Measurements from ENCODE around the gene SESN1. TPM values are rescaled to one million over a fixed set of nuclear protein-coding genes. Genes with fewer than 3 reads are reported as not detected.

Gene SESN1
- total RNA-seq, 1 donor, result 84.1 TPM

GRCh38 chr6:109082188-109082577, 12.5 kb downstream of the SESN1 start:
- H3K4me3 ChIP-seq (ENCODE audit: low read length), result no peak overlapping the region
- peaks cover 7% of the 10 kb centered on the region for H3K4me1 ChIP-seq (ENCODE audit: insufficient read depth, low read length)
- H3K9me3 ChIP-seq (ENCODE audit: low read depth, low read length), result no peaks in the 10 kb centered on the region

GRCh38 chr6:109081516-109082187, 13.0 kb downstream of the SESN1 start:
- H3K4me3 ChIP-seq (ENCODE audit: low read length), result no peak overlapping the region

More at GRCh38 chr6:109082188-109082577, 12.5 kb downstream of the SESN1 start:
- no peaks in the 10 kb centered on the region for H3K27me3 ChIP-seq (ENCODE audit: insufficient read depth, low read length)

GRCh38 chr6:109081026-109081425, 13.6 kb downstream of the SESN1 start:
- no peaks in the 10 kb centered on the region for H3K9me3 ChIP-seq (ENCODE audit: low read depth, low read length)
- H3K4me1 ChIP-seq (ENCODE audit: insufficient read depth, low read length), result peaks cover 7% of the 10 kb centered on the region
- no peaks in the 10 kb centered on the region for H3K27me3 ChIP-seq (ENCODE audit: insufficient read depth, low read length)
- H3K4me3 ChIP-seq (ENCODE audit: low read length), result no peak overlapping the region

More at GRCh38 chr6:109081516-109082187, 13.0 kb downstream of the SESN1 start:
- Histone ChIP-seq H3K27me3 (ENCODE audit: insufficient read depth, low read length) (no peaks in the 10 kb centered on the region), H3K9me3 (ENCODE audit: low read depth, low read length) (no peaks in the 10 kb centered on the region), H3K4me1 (ENCODE audit: insufficient read depth, low read length) (peaks cover 7% of the 10 kb centered on the region)

- Histone ChIP-seq H3K9me3 (ENCODE audit: low read depth, low read length) (no peaks in the 10 kb centered on the region), H3K27me3 (ENCODE audit: insufficient read depth, low read length) (no peaks in the 10 kb centered on the region), H3K4me3 (ENCODE audit: low read length) (no peak overlapping the region), H3K4me1 (ENCODE audit: insufficient read depth, low read length) (peaks cover 7% of the 10 kb centered on the region)
Measured at GRCh38 chr6:109079981-109080380, 14.7 kb downstream of the SESN1 start.

- Histone ChIP-seq H3K27me3 (ENCODE audit: insufficient read depth, low read length) (no peaks in the 10 kb centered on the region), H3K9me3 (ENCODE audit: low read depth, low read length) (no peaks in the 10 kb centered on the region), H3K4me3 (ENCODE audit: low read length) (no peak overlapping the region), H3K4me1 (ENCODE audit: insufficient read depth, low read length) (peaks cover 5% of the 10 kb centered on the region)
Measured at GRCh38 chr6:109076377-109076776, 18.3 kb downstream of the SESN1 start.

GRCh38 chr6:109075934-109076333, 18.7 kb downstream of the SESN1 start:
- Histone ChIP-seq H3K27me3 (ENCODE audit: insufficient read depth, low read length) (no peaks in the 10 kb centered on the region), H3K4me3 (ENCODE audit: low read length) (no peak overlapping the region), H3K4me1 (ENCODE audit: insufficient read depth, low read length) (peaks cover 6% of the 10 kb centered on the region), H3K9me3 (ENCODE audit: low read depth, low read length) (no peaks in the 10 kb centered on the region)

GRCh38 chr6:109074133-109074415, 20.6 kb downstream of the SESN1 start:
- Histone ChIP-seq H3K4me1 (ENCODE audit: insufficient read depth, low read length) (peaks cover 10% of the 10 kb centered on the region), H3K9me3 (ENCODE audit: low read depth, low read length) (no peaks in the 10 kb centered on the region), H3K4me3 (ENCODE audit: low read length) (no peak overlapping the region), H3K27me3 (ENCODE audit: insufficient read depth, low read length) (no peaks in the 10 kb centered on the region)

GRCh38 chr6:109073344-109074132, 21.1 kb downstream of the SESN1 start:
- Histone ChIP-seq H3K9me3 (ENCODE audit: low read depth, low read length) (no peaks in the 10 kb centered on the region), H3K4me3 (ENCODE audit: low read length) (no peak overlapping the region), H3K27me3 (ENCODE audit: insufficient read depth, low read length) (no peaks in the 10 kb centered on the region), H3K4me1 (ENCODE audit: insufficient read depth, low read length) (peaks cover 10% of the 10 kb centered on the region)

GRCh38 chr6:109071125-109071917, 23.3 kb downstream of the SESN1 start:
- Histone ChIP-seq H3K4me3 (ENCODE audit: low read length) (no peak overlapping the region), H3K27me3 (ENCODE audit: insufficient read depth, low read length) (no peaks in the 10 kb centered on the region), H3K4me1 (ENCODE audit: insufficient read depth, low read length) (peaks cover 10% of the 10 kb centered on the region)

GRCh38 chr6:109069746-109070145, 24.9 kb downstream of the SESN1 start:
- Histone ChIP-seq H3K27me3 (ENCODE audit: insufficient read depth, low read length) (no peaks in the 10 kb centered on the region), H3K4me1 (ENCODE audit: insufficient read depth, low read length) (peaks cover 10% of the 10 kb centered on the region), H3K4me3 (ENCODE audit: low read length) (no peak overlapping the region), H3K9me3 (ENCODE audit: low read depth, low read length) (no peaks in the 10 kb centered on the region)

More at GRCh38 chr6:109071125-109071917, 23.3 kb downstream of the SESN1 start:
- no peaks in the 10 kb centered on the region for H3K9me3 ChIP-seq (ENCODE audit: low read depth, low read length)

GRCh38 chr6:109062767-109063352, 31.8 kb downstream of the SESN1 start:
- no peak overlapping the region for H3K4me3 ChIP-seq (ENCODE audit: low read length)
- H3K9me3 ChIP-seq (ENCODE audit: low read depth, low read length), result no peaks in the 10 kb centered on the region
- H3K27me3 ChIP-seq (ENCODE audit: insufficient read depth, low read length), result no peaks in the 10 kb centered on the region
- H3K4me1 ChIP-seq (ENCODE audit: insufficient read depth, low read length), result peaks cover 13% of the 10 kb centered on the region

- no peak overlapping the region for H3K4me3 ChIP-seq (ENCODE audit: low read length)
- H3K9me3 ChIP-seq (ENCODE audit: low read depth, low read length), result no peaks in the 10 kb centered on the region
- no peaks in the 10 kb centered on the region for H3K27me3 ChIP-seq (ENCODE audit: insufficient read depth, low read length)
- peaks cover 13% of the 10 kb centered on the region for H3K4me1 ChIP-seq (ENCODE audit: insufficient read depth, low read length)
Measured at GRCh38 chr6:109062216-109062615, 32.4 kb downstream of the SESN1 start.

GRCh38 chr6:109060571-109060970, 34.1 kb downstream of the SESN1 start:
- H3K9me3 ChIP-seq (ENCODE audit: low read depth, low read length), result no peaks in the 10 kb centered on the region
- peaks cover 17% of the 10 kb centered on the region for H3K4me1 ChIP-seq (ENCODE audit: insufficient read depth, low read length)
- H3K27me3 ChIP-seq (ENCODE audit: insufficient read depth, low read length), result no peaks in the 10 kb centered on the region
- H3K4me3 ChIP-seq (ENCODE audit: low read length), result no peak overlapping the region

- Histone ChIP-seq H3K4me1 (ENCODE audit: insufficient read depth, low read length) (peaks cover 17% of the 10 kb centered on the region), H3K27me3 (ENCODE audit: insufficient read depth, low read length) (no peaks in the 10 kb centered on the region), H3K4me3 (ENCODE audit: low read length) (no peak overlapping the region), H3K9me3 (ENCODE audit: low read depth, low read length) (no peaks in the 10 kb centered on the region)
Measured at GRCh38 chr6:109059571-109060021, 35.0 kb downstream of the SESN1 start.

- peaks cover 17% of the 10 kb centered on the region for H3K4me1 ChIP-seq (ENCODE audit: insufficient read depth, low read length)
Measured at GRCh38 chr6:109059153-109059552, 35.5 kb downstream of the SESN1 start.

More at GRCh38 chr6:109059153-109059552, 35.5 kb downstream of the SESN1 start:
- no peaks in the 10 kb centered on the region for H3K9me3 ChIP-seq (ENCODE audit: low read depth, low read length)
- H3K4me3 ChIP-seq (ENCODE audit: low read length), result no peak overlapping the region
- no peaks in the 10 kb centered on the region for H3K27me3 ChIP-seq (ENCODE audit: insufficient read depth, low read length)

Measured in mononuclear cell (primary cell).